Ovary (tissue), 3 donors: ENCODE data around the gene CHCHD3.

Experiments
- EP300 ChIP-seq: sonication (generic); formaldehyde crosslinking; IDR thresholded peaks from one replicate; pipeline ENCODE4 v1.6.1; 2017; ENCODE audit warnings: antibody characterized with exemption
- POLR2A ChIP-seq: fragments of 450-650 bp; IDR thresholded peaks from one replicate; pipeline ENCODE4 v1.6.1; 2017; ENCODE audit warnings: antibody characterized with exemption, mild to moderate bottlenecking, moderate library complexity
- TF ChIP-seq, protein P1 (sequence below), 3 donors: fragments of 450-650 bp in 2 of 3; fragments of 200-600 bp in 1 of 3; IDR thresholded peaks; one replicate each; pipeline versions ENCODE4 v1.5.1 to v1.8.0; 2016 to 2022; ENCODE audit warnings: antibody characterized with exemption in 3 of 3, mild to moderate bottlenecking in 1 of 3
- donor health status: DM: no; HTN: no; CAD: no.

- no peak for TF ChIP-seq EP300
- TF ChIP-seq, protein P1, sequence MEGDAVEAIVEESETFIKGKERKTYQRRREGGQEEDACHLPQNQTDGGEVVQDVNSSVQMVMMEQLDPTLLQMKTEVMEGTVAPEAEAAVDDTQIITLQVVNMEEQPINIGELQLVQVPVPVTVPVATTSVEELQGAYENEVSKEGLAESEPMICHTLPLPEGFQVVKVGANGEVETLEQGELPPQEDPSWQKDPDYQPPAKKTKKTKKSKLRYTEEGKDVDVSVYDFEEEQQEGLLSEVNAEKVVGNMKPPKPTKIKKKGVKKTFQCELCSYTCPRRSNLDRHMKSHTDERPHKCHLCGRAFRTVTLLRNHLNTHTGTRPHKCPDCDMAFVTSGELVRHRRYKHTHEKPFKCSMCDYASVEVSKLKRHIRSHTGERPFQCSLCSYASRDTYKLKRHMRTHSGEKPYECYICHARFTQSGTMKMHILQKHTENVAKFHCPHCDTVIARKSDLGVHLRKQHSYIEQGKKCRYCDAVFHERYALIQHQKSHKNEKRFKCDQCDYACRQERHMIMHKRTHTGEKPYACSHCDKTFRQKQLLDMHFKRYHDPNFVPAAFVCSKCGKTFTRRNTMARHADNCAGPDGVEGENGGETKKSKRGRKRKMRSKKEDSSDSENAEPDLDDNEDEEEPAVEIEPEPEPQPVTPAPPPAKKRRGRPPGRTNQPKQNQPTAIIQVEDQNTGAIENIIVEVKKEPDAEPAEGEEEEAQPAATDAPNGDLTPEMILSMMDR (IDR thresholded peaks at IDR 0.05), result no peak
- TF ChIP-seq POLR2A, result no peak
Observed at GRCh38 chr7:132799081-132799413, 282.8 kb downstream of the CHCHD3 start.
